ENCODE results near the gene TMC5. TPM values are rescaled to one million over a fixed set of nuclear protein-coding genes. Genes with fewer than 3 reads are reported as not detected.

TMC5 gene
- total RNA-seq, 1 donor from 2014 or later, result not detected

DNA sequence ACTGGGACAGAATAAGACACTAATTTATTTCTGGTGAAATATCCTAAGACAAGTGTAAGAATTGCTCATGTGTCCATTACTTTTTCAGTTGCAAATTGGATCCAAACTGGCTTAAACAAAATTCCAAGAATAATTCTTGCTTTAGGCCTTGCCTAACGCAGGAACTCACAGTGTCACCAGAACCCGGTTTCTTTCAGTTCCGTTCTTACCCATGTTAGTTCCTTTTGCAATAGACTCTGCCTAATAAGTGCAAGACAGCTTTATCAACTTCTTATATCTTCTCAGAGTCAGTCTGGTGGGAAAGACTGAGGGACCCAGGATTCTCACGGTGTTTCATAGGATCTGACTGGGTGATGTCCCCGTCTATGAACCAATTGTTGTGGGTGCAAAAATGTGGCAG is 79.5 kb downstream of the TMC5 start:
- Histone ChIP-seq H3K9me3 (no peaks in the 10 kb centered on the region), H3K27me3 (no peaks in the 10 kb centered on the region), H3K4me1 (no peaks in the 10 kb centered on the region), H3K4me3 (no peak overlapping the region), H3K27ac (no peak overlapping the region), H3K36me3 (peaks cover 7 to 19% of the 10 kb centered on the region in 2 donors)
- intact Hi-C loops (cut with DNase I), result no loop called here
- DNase-seq (ENCODE audit: low spot score in 2 of 2), result no peak
- TF ChIP-seq, protein P1, sequence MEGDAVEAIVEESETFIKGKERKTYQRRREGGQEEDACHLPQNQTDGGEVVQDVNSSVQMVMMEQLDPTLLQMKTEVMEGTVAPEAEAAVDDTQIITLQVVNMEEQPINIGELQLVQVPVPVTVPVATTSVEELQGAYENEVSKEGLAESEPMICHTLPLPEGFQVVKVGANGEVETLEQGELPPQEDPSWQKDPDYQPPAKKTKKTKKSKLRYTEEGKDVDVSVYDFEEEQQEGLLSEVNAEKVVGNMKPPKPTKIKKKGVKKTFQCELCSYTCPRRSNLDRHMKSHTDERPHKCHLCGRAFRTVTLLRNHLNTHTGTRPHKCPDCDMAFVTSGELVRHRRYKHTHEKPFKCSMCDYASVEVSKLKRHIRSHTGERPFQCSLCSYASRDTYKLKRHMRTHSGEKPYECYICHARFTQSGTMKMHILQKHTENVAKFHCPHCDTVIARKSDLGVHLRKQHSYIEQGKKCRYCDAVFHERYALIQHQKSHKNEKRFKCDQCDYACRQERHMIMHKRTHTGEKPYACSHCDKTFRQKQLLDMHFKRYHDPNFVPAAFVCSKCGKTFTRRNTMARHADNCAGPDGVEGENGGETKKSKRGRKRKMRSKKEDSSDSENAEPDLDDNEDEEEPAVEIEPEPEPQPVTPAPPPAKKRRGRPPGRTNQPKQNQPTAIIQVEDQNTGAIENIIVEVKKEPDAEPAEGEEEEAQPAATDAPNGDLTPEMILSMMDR (IDR thresholded peaks at IDR 0.05), result no peak

DNA sequence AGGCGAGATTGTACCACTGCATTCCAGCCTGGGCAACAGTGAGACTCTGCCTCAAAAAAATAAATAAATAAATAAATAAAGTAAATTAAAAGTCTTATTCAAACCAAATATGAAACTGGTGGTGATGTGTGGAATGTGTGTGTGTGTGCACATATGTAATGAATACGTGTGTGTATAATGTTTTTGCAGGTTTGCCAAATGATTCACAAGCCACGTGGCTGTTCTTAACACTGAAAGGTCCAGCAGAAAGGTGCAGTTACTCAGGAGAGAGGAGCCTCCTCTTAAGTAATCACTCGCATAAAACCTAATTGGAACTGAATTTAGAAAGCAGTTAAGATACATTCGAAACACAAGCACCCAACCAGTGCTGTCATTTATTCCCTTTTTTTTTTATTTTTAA is 81.3 kb downstream of the TMC5 start:
- Histone ChIP-seq H3K4me3 (no peak overlapping the region), H3K9me3 (no peaks in the 10 kb centered on the region), H3K27me3 (no peaks in the 10 kb centered on the region), H3K36me3 (peaks cover 17 to 37% of the 10 kb centered on the region in 2 donors), H3K27ac (no peak overlapping the region), H3K4me1 (no peaks in the 10 kb centered on the region)
- TF ChIP-seq, protein P1 (IDR thresholded peaks at IDR 0.05), result no peak
- DNase-seq (ENCODE audit: low spot score in 2 of 2), result no peak
- intact Hi-C loops (cut with DNase I), result no loop called here

DNA sequence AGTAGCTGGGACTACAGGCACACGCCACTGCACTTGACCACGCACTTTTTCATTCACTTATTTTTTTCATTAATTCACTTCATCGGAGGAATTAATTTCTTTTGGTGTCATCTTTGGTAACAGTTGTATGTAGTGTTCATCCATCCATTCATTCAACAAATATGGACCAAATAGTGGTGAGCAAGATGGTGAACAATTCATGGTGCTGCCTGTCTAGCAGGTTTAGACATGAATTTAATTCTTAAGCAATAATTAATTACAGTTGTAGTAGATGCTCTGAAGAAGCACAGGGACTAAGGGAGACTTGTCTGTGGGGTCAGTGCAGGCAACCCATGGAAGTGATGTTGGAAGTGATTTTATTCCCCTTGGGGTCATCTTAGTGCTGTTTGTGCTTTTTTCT is 81.8 kb downstream of the TMC5 start:
- H3K4me1 ChIP-seq, result no peaks in the 10 kb centered on the region
- intact Hi-C loops (cut with DNase I), result no loop called here
- peaks cover 22 to 41% of the 10 kb centered on the region in 2 donors for H3K36me3 ChIP-seq
- H3K9me3 ChIP-seq, result no peaks in the 10 kb centered on the region
- no peak overlapping the region for H3K4me3 ChIP-seq
- no peak overlapping the region for H3K27ac ChIP-seq
- TF ChIP-seq, protein P1 (IDR thresholded peaks at IDR 0.05), result no peak
- no peaks in the 10 kb centered on the region for H3K27me3 ChIP-seq
- no peak for DNase-seq (ENCODE audit: low spot score in 2 of 2)

DNA sequence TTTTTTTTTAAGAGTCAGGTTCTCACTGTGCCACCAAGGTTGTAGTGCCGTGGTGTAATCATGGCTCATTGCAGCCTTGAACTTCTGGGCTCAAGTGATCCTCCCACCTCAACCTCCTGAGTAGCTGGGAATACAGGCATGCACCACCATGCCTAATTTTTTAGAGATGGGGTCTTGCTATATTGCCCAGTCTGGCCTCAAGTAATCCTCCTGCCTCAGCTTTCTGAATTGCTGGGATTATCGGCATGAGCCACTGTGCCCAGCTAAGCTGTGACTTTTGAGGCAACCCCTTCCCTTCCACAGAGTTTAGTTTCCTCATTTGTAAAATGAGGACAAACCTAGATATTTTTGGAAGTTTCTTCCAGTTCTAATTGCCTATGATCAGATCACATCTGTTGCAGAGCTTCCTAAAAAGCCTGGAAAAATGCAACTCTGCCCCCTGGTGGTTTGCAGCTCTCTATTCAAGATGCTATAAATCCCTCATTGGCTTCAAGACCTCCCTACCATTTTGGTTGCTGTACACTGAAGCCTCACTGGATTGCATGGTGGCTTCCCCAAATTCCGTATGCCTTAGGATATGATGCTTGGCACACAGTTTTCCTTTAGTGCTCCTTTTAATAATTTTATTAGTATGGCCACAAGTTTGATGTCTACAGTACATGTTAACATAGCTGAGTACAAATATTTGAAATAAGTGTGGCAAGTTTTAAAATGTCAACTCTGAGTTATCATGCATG is 84.9 kb downstream of the TMC5 start:
- intact Hi-C loops (cut with DNase I), result loop anchor here (1.0 to 10.0 kb wide), 2 partner anchors 338 to 416 kb away; partner anchors contain the start of gene SYT17
- DNase-seq (ENCODE audit: low spot score in 2 of 2), result peak in 1 of 2 donors; percentile 65
- H3K27me3 ChIP-seq, result no peaks in the 10 kb centered on the region

DNA sequence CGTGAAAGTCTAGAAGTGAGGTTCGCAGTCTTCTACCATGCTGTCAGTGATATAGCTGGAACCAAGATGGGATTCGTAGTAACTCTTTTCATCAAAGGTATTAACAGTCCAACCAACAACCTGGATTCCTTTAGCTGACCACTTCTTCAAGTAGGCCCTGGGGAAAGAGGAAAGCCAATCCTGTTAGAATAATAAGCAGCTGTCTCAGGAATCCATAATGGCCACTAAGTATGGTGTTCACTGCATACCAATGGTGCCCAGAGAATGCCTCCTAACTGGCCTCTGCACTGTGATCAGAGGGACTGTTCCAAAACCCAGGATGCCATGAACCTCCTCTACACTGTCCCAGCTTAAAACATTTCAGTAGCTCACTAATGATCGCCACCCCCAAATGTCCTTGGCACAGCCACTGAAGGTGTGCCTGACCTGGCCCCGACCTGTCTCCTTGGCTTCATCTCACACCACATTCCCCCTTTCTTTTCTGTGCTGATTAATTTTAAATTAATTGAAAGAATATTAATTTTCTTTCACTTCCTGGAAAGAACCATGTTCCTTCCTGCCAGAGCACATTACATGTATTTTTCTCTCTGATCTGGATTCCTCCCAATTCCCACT is 85.9 kb downstream of the TMC5 start:
- intact Hi-C loops (cut with DNase I), result loop anchor here (1.0 to 10.0 kb wide), 2 partner anchors 339 to 417 kb away; partner anchors contain the start of gene SYT17
- DNase-seq (ENCODE audit: low spot score in 2 of 2), result no peak

More for the DNA sequence above, 84.9 kb downstream of the TMC5 start:
- H3K4me1 ChIP-seq, result no peaks in the 10 kb centered on the region
- TF ChIP-seq, protein P1 (IDR thresholded peaks at IDR 0.05), result peak; percentile 40 to 72 (median 59)
- H3K4me3 ChIP-seq, result no peak overlapping the region
- H3K27ac ChIP-seq, result no peak overlapping the region
- peaks cover 34 to 61% of the 10 kb centered on the region in 2 donors for H3K36me3 ChIP-seq
- no peaks in the 10 kb centered on the region for H3K9me3 ChIP-seq

More for the DNA sequence above, 85.9 kb downstream of the TMC5 start:
- H3K4me1 ChIP-seq, result no peaks in the 10 kb centered on the region
- no peak overlapping the region for H3K27ac ChIP-seq
- no peak overlapping the region for H3K4me3 ChIP-seq
- TF ChIP-seq, protein P1 (IDR thresholded peaks at IDR 0.05), result no peak
- H3K9me3 ChIP-seq, result no peaks in the 10 kb centered on the region
- peaks cover 34 to 66% of the 10 kb centered on the region in 2 donors for H3K36me3 ChIP-seq
- H3K27me3 ChIP-seq, result no peaks in the 10 kb centered on the region

Data from ascending aorta (tissue), 2 donors.